Measurements from ENCODE around the gene ETV6.

The ETV6 gene

DNA sequence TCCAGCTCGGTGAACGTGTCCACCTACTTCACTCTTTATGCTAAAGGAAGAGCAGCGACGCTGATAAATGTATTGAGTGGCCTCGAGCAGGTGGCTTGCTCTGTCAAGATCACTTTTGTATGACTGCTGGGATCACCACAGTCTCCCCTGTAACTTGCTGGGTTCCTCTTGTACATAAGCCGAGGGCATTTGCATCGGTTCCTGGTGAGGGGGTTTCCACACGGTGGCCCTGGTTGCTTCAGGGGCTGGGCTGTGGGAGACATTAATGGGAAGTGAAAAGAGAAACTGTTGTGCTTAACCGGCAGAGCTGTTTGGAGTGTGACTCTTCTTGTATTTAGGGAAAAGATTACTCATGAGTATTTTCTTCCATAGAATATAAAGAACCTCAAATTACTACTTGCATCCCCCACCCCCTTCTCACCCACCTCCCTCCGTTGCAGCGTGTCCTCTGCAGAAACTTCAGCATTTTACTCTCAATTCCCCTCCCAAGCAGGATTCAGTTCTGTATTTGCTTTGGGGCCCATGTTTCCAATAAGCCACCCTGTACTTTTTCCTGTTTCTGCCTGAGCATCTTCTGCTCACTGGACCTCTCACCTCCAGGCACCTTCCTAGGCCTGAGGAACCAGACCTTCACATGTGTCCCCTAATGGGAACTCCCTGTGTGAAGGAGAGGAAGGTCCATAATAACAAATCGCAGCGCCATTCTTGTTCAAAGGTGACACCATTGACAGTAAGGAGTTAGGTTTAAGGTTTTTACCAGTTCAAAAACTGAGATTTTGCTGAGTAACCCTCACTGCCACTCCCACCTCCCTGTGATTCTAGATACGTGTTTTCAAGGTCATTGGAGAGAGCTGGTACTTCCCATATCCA, 187.0 kb downstream of the ETV6 start:
- peak; percentile 5 for DNase-seq

DNA sequence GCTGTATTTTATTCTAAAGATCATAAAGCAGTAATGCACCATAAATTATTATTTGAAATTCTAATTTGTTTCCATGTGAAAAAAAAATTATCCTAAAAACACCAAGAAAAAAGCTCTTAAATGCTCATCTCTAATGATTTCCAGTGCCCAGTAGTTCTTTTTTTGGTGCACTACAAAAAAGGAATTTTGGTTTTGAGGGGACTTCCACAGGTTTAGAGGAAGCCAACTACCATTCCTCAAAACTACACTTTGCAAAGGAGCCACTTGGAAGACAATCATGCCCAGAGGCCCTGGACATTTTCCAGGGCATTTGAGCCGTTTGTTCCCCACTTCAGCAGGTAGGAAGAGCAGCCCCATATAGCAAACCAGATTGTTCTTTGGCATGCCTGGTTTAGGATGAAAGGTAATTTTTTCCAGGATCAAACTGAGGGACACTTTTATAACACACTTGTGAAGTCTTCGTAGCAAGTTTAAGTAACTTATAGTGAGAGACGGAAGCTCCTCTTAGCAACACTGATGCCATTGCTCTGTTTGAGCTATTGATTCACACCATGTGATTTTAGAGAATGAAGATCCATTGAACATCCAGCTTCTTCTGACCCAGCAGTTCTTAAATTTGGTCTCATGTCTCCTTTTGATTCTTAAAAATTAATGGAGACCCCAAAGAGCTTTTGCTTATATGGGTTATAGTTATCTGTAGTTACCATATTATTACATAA, 187.9 kb downstream of the ETV6 start:
- no peak for DNase-seq

DNA sequence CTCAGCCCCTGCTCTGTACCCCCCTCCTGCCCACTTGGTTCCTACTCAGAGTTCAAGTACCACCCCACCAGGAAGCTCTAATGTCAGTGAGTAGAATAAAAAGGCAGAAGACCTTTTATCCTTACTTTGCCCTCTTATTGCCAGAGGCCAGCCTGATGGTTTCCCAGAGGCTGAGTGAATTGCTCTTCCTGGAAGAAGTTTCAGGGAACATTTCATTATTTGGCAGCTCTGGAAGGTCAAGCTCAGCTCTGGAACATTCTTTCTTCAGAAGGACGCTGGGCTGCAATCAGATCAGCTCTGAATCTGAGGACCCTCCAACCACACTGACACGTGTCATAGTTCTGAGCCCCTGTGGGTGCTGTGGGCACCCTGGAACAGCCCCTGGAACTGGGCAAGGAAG, 188.9 kb downstream of the ETV6 start:
- DNase-seq: no peak

- DNase-seq: peak; percentile 28
These were observed 189.7 kb downstream of the ETV6 start for GRCh38 chr12:11839091-11839641.

- DNase-seq: no peak
These were observed 190.9 kb downstream of the ETV6 start for GRCh38 chr12:11840366-11840765.

DNA sequence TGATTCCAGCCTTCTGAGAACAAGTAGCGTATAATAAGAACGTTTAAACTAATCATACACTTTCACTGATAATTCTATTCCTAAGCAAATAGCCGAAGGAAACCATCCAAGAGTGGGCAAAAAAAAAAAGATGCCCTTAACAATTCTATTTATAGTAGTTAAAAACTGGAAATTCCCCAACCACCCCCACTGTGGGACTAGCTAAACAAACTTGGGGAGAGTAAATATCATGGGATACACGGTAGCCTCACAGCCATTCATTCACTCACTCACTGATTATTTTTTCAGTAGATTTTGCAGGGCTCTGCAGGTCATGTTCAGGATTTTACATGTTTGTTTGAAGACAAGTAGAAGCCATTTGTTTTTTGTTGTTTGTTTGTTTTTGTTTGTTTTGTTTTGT, 197.0 kb downstream of the ETV6 start:
- no peak for DNase-seq

GRCh38 chr12:11847539-11847938, 198.1 kb downstream of the ETV6 start:
- DNase-seq: no peak

GRCh38 chr12:11849757-11850504, 200.5 kb downstream of the ETV6 start:
- DNase-seq: no peak

- no peak for DNase-seq
These were observed 203.7 kb downstream of the ETV6 start for GRCh38 chr12:11853126-11853525.

DNA sequence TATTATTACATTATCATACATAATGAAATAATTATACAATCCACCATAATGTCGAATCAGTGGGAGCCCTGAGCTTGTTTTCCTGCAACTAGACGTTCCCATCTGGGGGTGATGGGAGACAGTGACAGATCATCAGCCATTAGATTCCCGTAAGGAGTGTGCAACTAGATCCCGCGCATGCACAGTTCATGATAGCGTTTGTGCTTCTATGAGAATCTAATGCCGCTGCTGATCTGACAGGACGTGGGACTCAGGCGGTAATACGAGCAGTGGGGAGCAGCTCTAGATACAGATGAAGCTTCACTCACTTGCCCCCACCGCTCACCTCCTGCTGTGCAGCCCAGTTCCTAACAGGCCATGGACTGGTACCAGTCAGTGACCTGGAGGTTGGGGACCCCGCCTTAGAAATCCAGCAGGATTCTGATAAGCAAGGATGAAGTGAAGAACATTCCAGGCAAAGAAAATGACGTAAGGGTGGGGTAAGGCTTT, 204.6 kb downstream of the ETV6 start:
- no peak for DNase-seq

GRCh38 chr12:11855983-11856374, 206.5 kb downstream of the ETV6 start:
- no peak for DNase-seq

DNA sequence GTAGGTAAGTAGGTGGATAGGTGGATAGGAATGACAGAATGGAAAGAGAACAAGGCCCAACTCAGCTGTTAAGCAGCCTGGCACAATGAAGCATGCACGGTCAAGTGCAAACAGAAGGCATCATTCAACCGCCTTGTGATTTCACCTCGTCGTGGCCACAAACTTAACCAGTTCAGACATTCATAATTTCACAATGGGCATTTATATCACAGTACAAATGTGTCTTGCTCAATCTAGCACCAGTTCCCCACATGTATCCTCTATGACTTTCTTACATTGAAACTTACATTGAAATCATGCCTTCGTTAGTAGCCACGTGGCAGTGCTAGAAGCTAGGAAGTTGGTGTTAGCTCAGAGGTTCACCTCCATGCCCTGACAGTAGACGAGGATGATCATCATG, 207.5 kb downstream of the ETV6 start:
- no peak for DNase-seq

GRCh38 chr12:11859705-11860425, 210.4 kb downstream of the ETV6 start:
- DNase-seq: no peak

GRCh38 chr12:11861155-11861863, 211.8 kb downstream of the ETV6 start:
- DNase-seq: no peak

DNA sequence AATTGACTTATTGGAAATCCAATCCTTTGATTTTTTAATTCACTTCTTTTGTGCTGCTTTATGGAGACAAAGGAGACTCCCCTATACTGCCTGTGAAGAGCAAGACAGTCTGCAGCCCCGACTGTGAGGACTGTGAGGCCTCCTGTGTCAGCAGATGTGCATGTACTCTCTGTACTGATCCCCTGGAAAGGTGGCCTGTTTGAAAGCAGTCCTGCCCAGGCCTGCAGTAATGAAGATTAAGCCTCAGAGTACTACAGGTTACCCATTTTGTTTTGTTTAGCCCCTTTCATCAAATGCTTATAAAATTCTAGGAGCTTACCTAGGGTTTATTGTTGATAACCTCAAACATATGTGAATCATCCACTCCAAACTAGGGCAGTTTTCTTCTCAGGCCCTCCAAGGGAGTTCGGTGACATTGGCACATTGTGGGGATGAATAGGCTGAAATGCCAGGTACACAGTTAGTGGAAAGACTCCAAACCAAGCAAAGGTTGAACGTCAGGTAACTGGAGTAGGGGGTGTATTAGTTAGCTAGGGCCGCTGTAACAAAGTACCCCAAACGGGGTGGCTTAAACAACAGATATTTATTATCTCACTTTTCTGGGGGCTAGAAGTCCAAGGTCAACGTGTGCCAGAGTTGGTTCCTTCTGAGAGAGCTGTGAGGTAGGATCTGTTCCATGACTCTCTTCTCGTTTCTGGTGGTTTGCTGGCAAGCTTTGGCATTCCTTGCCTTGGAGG, 212.6 kb downstream of the ETV6 start:
- no peak for DNase-seq

- no peak for DNase-seq
These were observed 213.3 kb downstream of the ETV6 start for GRCh38 chr12:11862798-11863197.

GRCh38 chr12:11863478-11863906, 214.0 kb downstream of the ETV6 start:
- DNase-seq: no peak

GRCh38 chr12:11863988-11864387, 214.5 kb downstream of the ETV6 start:
- no peak for DNase-seq

GRCh38 chr12:11865824-11866223, 216.3 kb downstream of the ETV6 start:
- DNase-seq: no peak

DNA sequence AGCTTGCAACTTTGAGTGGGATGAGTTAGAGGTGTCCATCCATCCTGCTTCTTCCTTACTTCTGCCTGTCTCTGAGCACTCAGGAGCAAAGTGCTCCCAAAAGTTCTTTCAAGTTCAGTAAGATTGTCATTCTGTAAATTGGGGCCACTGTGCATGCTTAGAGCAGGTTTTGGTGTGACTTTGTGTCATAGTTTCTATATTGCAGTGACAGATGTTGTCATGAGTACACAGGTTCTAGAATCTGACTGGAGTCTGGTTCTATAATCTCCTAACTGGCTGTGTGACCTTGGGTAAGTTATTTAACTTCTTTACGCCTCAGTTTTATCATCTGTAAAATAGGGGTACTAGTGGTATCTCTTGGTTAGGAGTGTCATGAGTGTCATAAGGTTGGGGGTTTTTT, 218.6 kb downstream of the ETV6 start:
- no peak for DNase-seq

DNA sequence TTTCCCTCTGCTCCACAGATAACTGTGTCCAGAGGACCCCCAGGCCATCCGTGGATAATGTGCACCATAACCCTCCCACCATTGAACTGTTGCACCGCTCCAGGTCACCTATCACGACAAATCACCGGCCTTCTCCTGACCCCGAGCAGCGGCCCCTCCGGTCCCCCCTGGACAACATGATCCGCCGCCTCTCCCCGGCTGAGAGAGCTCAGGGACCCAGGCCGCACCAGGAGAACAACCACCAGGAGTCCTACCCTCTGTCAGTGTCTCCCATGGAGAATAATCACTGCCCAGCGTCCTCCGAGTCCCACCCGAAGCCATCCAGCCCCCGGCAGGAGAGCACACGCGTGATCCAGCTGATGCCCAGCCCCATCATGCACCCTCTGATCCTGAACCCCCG, 219.9 kb downstream of the ETV6 start:
- DNase-seq: no peak
